Right forelimb (tissue), 1 donor: ENCODE results near the gene PPME1.

Experiments used
- DNase-seq: peaks from one replicate; pipeline ENCODE4 v3.0.0-alpha.2; 2018

Gene PPME1

DNA sequence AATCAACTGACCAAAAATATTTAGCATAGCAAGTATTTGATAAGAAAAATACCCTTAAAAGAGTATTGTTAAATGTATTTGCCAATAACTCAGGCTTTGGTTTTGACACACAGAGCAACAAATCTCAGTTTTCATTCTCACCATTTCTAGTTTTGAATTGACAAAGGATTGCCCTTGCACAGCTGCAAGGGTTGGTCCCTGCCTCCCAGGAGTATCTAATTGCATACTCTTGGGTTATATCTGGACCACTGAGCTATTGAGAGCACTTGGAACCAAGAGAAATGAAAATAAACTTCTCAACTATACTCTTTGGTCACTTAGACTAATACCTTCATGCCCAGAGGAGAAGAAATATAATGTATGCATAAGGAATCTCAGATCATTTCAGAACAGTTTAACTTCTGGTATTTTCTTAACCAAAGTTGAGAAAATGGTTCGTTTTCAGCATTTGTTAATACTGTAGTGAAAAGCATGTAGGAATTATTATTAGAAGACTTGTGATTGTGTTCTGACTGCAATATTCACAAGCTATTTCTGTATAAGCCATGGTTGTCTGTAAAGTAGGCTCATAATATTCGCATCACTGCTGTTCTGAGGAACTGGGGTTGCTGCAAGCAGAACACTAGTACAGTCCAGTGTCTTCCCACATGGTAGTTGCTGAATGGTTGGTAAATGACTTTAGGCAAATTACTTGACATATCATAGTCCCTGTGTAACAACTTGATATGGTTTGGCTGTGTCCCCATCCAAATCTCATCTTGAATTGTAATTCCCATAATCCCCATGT lies 8.2 kb upstream of the PPME1 start:
- no peak for DNase-seq

DNA sequence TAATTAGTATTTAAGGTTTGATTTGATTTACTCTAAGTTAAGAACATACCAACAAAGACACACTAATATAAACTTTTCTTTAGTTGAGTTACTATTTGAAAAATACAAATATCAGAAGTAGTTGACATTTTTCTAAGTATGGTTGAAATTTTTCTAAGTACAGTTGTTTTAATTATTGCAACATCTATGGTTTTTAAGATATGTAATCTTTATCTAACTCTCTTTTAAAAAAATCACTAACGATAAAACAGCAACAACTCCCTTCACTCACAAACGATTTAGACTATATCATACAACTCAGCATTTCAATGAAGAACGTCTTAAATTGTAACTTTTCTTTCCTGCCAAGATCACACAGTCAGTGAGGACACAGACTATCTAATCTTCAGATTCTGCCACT lies 2.3 kb upstream of the PPME1 start:
- no peak for DNase-seq

DNA sequence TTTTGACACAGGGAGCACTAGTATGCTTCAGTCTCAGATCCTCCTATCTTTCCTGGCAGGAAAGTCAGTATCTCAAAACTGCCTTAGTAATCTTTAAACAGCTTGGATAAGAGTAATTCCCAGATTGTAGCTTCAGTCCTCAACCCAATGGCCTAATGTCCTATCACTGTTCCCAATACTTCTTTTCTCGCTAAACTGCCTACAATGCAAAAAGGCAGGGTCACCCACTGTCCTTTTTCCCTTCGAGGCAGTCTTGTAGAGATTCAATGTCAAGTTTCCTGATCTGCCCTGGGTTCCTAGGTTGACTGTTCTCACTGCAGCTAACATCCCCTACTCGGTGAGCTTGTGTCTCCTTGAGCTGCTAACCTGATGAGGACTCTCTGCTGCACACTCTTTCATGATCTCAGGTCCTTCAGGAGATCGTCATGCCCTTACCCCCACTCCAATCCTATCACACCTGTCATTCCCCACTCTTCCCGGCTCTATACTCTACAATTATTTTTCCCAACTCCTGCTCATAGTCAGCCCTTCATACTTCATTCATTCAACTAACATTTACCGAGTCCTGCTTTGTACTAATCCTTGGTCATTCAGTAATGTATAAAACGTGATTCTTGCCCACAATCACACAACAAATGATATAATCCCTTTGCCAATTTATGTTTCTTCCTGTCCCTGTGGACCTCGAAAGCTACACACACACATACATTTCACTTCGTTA lies 1.2 kb upstream of the PPME1 start:
- no peak for DNase-seq

DNA sequence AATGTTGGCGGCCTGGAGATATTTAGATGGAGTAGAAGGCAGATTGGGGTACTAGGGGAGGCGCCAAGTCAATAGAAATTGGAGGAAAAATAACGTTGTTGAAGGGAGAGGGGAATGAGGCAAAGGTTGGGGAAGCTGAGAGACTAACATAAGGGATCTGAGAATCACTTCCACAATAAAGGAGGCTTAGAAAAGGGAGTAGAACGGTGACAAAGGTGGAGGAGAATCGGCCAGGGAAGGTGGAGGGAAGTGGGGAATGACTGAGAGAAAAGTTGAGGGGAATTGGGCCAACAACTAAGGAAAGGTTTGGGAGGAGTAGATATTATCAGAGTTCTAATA lies 510 bp downstream of the PPME1 start:
- DNase-seq: no peak

DNA sequence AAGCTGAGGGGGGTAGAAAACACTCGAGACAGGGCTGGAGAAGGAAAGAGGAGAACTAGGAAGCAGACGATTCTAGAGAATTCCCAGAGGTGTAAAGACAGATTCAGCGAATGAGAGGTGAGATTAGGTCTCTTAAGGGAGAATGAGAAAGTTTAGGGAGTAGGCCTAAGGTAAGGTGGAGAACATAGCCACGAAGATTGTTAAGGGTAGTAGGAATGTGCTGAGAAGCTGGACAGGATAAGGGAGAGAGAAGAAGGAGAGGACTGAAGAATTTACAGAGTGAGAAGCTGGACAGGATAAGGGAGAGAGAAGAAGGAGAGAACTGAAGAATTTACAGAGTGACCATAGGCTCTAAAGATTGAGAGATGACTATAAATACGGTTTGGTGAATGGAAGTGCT lies 908 bp downstream of the PPME1 start:
- no peak for DNase-seq

DNA sequence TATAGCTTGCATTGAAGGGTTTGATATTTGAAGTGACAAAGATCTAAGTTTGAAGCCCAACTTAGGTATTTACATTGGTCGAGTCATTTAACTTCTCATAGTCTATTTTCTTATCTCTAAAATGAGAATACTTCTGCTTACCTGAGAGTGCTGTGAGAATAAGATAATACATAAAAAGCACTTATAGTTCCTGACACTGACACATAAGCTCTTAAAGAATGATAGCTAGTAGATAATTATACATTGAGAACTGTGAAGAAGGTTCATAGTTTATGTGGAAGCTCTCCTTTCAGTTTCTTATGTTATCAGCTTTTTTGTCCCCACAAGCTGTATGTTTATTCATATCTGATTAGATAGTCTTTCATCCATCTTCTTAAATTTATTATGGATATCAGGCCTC lies 4.8 kb downstream of the PPME1 start:
- DNase-seq: no peak

DNA sequence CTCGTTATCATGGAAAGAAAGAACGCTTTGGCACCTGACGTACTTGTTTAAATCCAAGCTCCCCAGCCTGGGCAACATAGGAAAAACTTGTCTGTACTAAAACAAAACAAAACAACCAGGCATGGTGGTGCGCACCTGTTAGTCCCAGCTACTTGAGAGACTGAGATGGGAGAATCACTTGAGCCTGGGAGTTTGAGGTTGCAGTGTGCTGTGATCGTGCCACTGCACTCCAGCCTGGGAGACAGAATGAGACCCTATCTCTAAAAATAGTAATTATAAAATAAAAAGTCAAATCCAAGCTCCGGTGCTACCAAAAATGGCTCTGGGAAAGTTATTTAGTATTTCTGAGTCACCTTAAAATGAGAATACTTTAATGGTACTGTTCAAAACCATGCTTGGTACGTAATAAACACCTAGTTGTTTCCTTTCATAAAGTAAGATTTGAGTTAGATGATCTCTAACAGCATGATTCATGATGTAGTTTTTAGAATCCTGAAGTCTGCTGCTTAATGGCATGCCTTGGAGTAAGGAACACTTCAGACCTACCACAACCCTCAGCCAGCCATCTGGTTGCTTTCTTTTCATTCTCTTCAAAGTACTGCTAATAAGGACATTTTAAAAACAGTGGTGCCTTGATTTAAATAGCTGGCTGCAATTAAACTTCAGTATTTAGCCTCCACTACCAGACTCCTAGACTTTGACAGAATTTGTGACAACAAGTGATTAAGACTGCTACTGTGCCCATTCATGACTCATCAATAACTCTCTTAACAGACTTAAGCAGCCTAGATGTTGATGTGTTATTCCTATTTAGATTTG lies 8.4 kb downstream of the PPME1 start:
- no peak for DNase-seq

DNA sequence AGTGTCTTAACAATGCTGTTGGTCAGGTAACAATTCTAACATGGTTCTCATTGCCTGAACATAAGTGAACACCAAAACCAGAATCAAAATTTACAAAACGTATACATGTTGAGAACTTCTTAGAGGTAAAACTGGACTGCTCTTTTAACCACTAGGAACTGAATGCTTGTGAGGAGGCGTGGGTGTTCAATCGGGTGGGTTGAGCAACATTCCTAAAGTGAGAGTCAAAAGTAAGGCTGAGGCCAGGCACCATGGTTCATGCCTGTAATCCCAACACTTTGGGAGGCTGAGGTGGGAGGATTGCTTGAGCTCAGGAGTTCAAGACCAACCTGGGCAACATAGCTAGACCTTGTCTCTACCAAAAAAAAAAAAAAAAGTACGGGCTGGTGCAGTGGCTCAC lies 11.5 kb downstream of the PPME1 start:
- no peak for DNase-seq

DNA sequence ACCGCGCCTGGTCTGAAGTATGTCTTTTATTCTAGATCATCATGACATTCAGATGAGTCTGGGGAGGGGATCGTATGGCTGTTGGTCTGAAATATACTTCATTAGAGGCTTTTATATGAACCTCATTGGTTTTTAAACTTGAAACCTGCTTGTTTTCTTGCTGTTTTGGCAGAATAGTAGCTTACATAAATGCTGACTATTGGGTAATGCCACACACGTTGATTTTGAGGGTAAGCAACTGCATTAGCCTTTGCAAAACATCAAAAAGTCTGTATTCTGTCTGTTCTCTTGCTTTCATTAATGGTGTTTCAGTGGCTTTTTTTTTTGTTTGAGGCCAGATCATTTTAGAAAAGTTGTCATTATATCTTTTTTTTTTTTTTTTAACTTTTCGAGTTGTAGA lies 14.2 kb downstream of the PPME1 start:
- no peak for DNase-seq

DNA sequence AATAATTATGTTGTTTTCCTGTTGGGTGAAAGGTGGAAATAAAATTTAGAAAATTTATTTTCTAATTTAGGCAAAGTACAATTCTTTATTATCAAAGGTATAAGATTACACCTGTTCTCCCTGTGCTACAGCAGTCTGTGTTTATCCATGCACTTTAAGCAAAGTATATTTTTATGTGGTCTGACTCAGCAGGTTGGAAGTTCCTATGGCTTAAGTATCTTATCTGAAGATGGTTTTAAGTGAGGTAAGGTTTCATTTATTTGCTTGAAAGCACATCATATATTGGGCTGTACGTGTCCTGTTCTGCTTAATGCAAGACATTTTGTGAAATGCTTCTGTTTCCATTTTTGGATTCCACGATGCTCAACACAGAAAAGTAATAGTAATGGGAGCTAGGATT lies 14.6 kb downstream of the PPME1 start:
- DNase-seq: no peak

DNA sequence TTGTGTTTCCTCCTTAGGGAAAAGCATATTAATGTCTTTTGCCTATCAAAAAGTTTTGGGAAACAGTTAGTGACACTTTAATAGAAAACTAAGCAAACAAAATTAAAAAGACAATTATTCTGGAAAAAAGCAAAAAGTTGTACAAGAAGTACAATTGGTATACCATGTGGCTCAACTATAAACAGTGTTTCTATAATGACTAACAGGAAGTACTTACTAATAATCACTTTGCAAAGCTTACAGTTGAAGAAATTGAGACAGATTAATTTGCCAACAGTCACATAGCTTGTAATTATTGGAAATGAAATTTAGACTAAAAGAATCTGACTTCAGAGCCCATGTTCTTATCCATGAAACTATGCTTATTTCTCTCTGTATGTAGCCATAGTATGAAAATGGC lies 24.7 kb downstream of the PPME1 start:
- DNase-seq: no peak

DNA sequence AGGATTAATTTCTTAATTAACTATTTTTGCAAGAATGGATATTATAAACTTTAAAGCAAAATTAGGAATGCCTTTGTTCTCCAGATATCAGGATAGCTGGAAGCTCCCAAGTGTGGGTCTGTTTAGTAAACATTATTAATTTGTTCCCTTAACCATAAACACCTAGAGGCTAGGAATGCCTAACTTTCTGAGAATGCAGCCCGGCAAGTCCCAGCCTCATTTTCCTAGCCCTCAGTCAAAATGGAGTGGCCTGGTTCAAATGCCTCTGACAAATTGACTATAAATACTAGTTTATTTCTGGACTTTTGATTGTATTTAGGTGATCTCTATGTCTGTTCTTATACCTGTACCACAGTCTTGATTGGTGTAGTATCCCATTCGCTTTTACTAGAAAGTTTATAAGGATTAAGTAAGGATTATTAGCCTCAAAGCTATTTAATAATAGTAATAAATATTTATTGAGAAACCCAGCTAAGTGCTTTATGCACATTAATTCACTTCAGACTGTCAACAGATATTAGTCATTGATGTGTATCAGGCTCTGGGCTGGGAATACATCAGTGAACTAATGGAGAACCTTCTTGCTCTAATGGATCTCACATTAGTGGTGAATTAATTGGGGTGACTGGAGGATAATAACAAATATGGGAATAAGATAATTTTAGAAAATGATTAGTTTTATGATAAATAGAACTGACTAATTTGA lies 25.8 kb downstream of the PPME1 start:
- no peak for DNase-seq

DNA sequence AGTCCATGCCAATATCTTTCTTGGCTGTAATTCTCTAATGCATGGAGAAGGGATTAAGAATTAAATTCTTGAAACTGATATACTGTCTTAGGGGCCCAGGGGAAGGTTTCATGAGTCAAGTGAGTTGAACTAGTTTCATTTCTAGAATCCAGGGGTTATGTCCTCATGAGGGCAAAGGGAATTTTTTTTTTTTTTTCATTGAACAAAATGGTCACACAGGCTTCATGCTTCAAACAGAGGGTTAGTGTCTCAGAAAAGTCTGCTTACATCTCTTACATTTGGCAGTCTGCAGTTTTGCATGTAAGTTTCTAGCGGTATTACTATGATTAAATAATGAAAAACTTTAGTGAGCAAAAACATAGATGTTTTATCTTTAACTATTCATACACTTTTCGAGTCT lies 32.9 kb downstream of the PPME1 start:
- no peak for DNase-seq

DNA sequence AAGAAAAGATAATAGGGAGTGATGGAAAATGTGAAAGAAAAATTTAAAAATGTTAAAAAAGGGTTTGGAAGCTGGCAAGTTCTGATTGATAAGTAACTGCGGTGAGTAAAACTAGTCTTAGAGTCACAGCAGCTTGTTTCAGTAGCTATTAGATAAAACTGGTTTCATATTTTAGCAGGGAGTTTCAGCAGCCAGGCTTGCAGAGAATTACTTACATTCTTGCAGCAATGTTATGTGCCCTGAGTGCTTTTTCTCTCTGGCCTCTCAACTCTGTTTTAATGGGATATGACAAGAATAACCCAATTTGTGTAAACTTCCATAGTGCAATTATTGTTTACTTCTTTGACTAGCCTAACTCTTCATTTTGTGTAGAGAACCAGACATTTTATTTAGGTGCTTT lies 33.6 kb downstream of the PPME1 start:
- DNase-seq: no peak

DNA sequence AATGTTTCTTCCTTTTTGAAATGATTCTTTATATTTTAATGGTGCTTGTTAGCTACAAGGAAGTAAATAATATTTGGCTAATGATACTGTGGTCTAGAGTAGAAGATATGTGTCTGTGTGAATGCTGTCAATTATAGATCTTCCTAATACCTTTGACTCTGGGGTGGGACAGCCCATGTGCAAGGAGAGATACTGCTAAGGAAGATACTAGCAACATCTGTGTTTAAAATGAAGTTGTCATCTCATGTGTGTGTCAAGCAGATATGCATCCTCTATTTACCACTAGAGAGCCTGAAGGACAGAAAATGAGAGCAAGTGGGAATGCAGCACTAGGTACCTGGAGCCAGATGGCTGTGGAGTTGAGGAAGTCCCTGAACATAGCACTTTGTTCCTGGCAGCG lies 34.1 kb downstream of the PPME1 start:
- no peak for DNase-seq

DNA sequence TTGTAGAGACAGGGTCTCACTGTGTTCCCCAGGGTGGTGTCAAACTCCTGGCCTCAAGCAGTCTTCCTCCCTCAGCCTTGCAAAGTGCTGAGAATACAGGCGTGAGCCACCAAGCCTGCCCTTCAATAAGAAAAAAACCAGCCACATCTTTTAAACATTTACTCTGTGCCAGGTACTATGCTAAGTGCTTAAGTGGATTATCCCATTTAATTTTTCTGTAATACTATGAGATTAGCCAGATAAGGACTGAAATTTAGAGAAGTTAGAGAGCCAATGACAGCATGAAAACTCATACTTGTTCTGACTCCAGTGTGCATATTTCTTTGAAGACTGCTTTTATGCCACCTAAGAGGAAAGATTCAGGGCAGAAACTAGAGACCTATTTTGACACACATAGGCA lies 35.7 kb downstream of the PPME1 start:
- no peak for DNase-seq

DNA sequence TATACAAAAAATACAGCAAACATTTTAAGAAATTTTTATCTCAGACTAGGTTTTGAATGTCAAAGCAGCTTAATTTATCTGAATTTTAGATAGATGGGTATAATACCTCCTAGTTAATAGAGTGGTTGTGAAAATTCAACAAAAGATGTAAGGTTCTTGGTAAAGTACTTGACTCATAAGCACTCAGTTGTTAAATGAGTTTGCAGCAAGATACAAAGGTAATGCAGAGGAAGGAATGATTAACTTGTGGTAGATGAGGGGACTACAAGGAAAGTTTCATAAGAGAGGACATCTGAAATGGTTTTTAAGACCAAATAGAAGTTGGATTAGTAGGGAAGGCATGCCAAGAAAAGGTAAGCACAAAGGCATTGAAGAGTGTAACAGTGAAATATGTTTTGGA lies 37.4 kb downstream of the PPME1 start:
- no peak for DNase-seq

DNA sequence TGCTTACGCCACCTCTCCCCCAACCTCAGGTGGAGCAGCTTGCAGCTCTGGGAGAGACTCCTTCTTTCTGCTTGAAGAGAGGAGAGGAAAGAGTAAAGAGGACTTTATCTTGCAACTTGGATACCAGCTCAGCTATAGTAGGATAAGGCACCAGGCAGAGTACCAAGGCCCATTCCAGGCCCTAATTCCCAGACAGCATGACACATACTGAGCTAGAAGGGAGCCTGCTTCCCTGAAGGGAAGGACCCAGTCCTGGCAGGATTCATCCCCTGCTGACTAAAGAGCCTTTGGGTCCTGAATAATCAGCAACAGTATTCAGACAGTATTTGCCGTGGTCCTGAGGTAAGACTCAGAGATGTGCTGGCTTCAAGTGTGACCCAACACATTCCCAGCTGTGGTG lies 41.4 kb downstream of the PPME1 start:
- no peak for DNase-seq

DNA sequence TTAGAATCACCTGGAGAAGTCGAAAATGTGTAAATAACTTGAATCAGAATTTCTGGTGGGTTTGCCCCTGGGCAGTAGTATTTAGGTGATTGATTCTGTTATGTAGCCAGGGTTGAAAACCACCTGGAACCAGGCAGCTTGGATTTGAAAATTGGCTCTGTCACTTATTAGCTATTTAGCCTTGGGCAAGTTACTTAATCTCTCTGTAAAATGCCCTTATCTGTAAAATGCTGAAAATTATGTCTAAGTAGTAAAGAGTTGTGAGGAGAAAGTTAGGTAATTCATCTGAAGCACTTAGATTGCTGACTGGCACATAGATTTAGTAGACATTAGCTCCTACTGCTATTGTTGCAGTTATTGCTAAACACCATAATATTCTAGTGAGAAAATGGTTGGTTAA lies 49.3 kb downstream of the PPME1 start:
- no peak for DNase-seq

DNA sequence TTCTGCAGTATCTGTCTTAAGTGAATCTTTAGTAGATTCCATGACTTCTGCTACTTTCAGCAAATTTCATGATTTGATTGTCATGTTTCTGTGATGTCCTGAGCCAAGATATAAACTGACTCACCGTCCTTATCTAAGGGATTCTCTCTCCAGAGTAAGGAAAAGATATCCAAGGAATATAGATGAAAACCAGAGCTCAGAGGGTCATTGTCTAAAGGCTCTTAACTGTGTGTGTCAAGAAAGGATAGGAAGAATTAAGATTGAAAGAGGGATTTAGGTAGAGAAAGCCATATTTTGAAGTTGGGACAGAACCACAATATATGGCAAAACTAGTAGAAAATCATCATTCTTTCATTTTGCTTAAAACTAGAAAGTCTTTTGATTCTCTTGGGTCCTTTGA lies 50.7 kb downstream of the PPME1 start:
- DNase-seq: no peak

DNA sequence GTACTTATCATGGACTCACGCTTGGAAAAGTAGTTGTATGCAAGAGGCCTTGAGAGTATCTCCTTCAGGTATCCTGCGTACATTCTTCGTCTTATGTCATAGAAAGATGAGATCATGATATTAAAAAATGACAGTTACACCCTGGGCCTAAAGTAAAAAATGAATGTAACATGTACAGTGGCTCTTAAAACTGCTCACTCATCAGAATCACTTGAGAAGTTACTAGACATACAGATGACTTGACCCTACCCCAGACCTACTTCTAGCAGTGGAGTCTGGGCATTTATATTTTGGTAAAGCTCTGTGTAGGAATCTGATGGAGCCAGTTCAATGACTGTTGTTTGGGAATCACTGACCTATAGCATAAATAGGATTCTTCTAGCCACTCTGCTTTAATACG lies 54.5 kb downstream of the PPME1 start:
- no peak for DNase-seq

DNA sequence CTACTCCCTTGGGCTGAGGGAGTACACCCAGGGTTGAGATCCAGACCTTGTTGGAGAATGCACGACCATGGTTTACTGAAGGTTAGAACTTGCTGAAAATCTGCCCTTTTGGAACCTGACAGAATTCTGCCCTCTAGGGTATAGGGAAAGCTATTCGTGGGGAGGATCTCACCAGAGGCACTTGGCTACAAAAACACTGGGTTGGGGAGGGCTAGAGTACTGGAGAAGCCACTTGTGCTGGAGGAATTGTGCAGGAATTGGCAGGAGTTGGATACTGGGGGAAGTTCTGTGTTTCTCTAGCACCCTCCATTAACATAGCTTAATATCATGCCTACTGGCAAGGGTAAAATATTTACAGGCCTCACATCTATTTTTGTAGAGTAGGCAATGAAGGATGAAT lies 55.8 kb downstream of the PPME1 start:
- no peak for DNase-seq

DNA sequence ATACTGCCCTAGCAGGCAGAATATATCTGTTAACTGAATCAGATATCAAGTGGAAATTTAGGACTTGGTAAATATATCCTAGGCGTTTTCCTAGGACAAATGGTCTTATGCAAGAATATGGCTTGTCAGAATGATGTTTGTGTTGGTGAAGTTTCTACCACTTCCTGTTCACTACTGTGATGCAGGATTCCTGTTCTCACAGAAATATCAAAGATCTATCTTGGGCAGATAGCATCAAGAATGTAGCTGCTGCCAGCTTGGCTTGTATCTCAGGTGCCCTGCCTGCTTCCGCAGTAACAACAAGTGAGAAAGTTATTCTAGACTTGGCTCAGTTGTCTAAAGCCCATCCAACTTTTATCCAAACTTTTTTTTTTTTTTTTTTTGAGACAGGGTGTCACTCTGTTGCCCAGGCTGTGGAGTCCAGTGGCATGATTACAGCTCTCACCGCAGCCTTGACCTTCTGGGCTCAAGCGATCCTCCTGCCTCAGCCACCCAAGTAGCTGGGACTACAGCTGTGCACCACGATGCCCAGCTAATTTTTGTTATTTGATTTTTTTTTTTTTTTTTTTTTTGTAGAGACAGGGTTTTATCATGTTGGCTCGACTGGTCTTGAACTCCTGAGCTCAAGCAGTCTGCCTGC lies 61.3 kb downstream of the PPME1 start:
- DNase-seq: no peak
